ENCODE measurements around the gene SYT8.

The SYT8 gene

GRCh38 chr11:1861435-1862411 is 26.9 kb downstream of the SYT8 start:
- H2BK12ac ChIP-seq (ENCODE audit: low read length), result no peak overlapping the region
- no peaks in the 10 kb centered on the region for H3K36me3 ChIP-seq (ENCODE audit: control insufficient read depth in 1 of 2, insufficient read depth in 2 of 2, low read length in 2 of 2)
- H3K27ac ChIP-seq (ENCODE audit: low read depth, low read length), result no peak overlapping the region
- 100% methylated on average over 1 of the region's 4 CpGs for WGBS (ENCODE audit: extremely low coverage, insufficient coverage, insufficient read length)
- no peak overlapping the region for H4K91ac ChIP-seq (ENCODE audit: low read depth, low read length)
- no peak overlapping the region for H2BK120ac ChIP-seq (ENCODE audit: insufficient read depth, low read length, poor library complexity)
- no peaks in the 10 kb centered on the region for H3K79me2 ChIP-seq (ENCODE audit: control insufficient read depth, insufficient read depth, low read length, poor library complexity)
- no peak overlapping the region for H2AK5ac ChIP-seq (ENCODE audit: low read length)
- no peak overlapping the region for H2BK5ac ChIP-seq (ENCODE audit: low read depth, low read length, poor library complexity)
- H3K27me3 ChIP-seq (ENCODE audit: insufficient read depth, low read length), result no peaks in the 10 kb centered on the region
- peak in 1 of 2 donors; percentile 40 for DNase-seq
- no peak overlapping the region for H3K4me3 ChIP-seq (ENCODE audit: low read depth, low read length)
- no peak overlapping the region for H4K12ac ChIP-seq (ENCODE audit: low read depth, low read length)
- no peak overlapping the region for H2AFZ ChIP-seq (ENCODE audit: insufficient read depth, low read length, poor library complexity)
- H3K4ac ChIP-seq (ENCODE audit: low read depth, low read length), result no peak overlapping the region
- no peak overlapping the region for H4K8ac ChIP-seq (ENCODE audit: low read depth, low read length)
- H3K79me1 ChIP-seq (ENCODE audit: low read length), result peaks cover 3% of the 10 kb centered on the region
- H3K18ac ChIP-seq (ENCODE audit: low read length), result no peak overlapping the region
- H3K14ac ChIP-seq (ENCODE audit: low read length), result no peak overlapping the region
- H3K9ac ChIP-seq (ENCODE audit: low read length), result no peak overlapping the region
- H3K23ac ChIP-seq (ENCODE audit: low read length), result no peak overlapping the region
- no peak overlapping the region for H3K4me2 ChIP-seq (ENCODE audit: low read length)
- peaks cover 2% of the 10 kb centered on the region for H3K9me3 ChIP-seq (ENCODE audit: insufficient read depth, low read depth, low read length)
- H3K4me1 ChIP-seq (ENCODE audit: control insufficient read depth in 1 of 2, insufficient read depth in 2 of 2, low read length in 2 of 2), result peaks cover 13 to 14% of the 10 kb centered on the region in 2 experiments

GRCh38 chr11:1862588-1863351 is 28.0 kb downstream of the SYT8 start:
- no peak overlapping the region for H3K4me2 ChIP-seq (ENCODE audit: low read length)
- peak overlapping the region; percentile 20 for H2AK5ac ChIP-seq (ENCODE audit: low read length)
- WGBS (ENCODE audit: extremely low coverage, insufficient coverage, insufficient read length), result no CpG with 5 or more reads among the region's 14 CpGs

GRCh38 chr11:1863352-1864216 is 28.8 kb downstream of the SYT8 start:
- Histone ChIP-seq H4K91ac (ENCODE audit: low read depth, low read length) (no peak overlapping the region), H4K12ac (ENCODE audit: low read depth, low read length) (no peak overlapping the region), H3K79me1 (ENCODE audit: low read length) (peaks cover 3% of the 10 kb centered on the region), H2AK5ac (ENCODE audit: low read length) (peak overlapping the region; percentile 25), H3K4ac (ENCODE audit: low read depth, low read length) (no peak overlapping the region), H3K27ac (ENCODE audit: low read depth, low read length) (no peak overlapping the region), H2BK120ac (ENCODE audit: insufficient read depth, low read length, poor library complexity) (peak overlapping the region; percentile 15), H2BK5ac (ENCODE audit: low read depth, low read length, poor library complexity) (no peak overlapping the region), H3K79me2 (ENCODE audit: control insufficient read depth, insufficient read depth, low read length, poor library complexity) (no peaks in the 10 kb centered on the region), H2BK12ac (ENCODE audit: low read length) (peak overlapping the region; percentile 58), H3K14ac (ENCODE audit: low read length) (peak overlapping the region; percentile 29), H2AFZ (ENCODE audit: insufficient read depth, low read length, poor library complexity) (no peak overlapping the region), H3K36me3 (ENCODE audit: control insufficient read depth in 1 of 2, insufficient read depth in 2 of 2, low read length in 2 of 2) (no peaks in the 10 kb centered on the region), H3K9me3 (ENCODE audit: insufficient read depth, low read depth, low read length) (peaks cover 2% of the 10 kb centered on the region), H3K9ac (ENCODE audit: low read length) (no peak overlapping the region), H3K27me3 (ENCODE audit: insufficient read depth, low read length) (no peaks in the 10 kb centered on the region), H4K8ac (ENCODE audit: low read depth, low read length) (no peak overlapping the region), H3K18ac (ENCODE audit: low read length) (peak overlapping the region; percentile 32), H3K4me2 (ENCODE audit: low read length) (no peak overlapping the region), H3K23ac (ENCODE audit: low read length) (no peak overlapping the region), H3K4me3 (ENCODE audit: low read depth, low read length) (no peak overlapping the region), H3K4me1 (ENCODE audit: control insufficient read depth in 1 of 2, insufficient read depth in 2 of 2, low read length in 2 of 2) (peaks cover 13 to 14% of the 10 kb centered on the region in 2 experiments)
- WGBS (ENCODE audit: extremely low coverage, insufficient coverage, insufficient read length), result no CpG with 5 or more reads among the region's 27 CpGs
- DNase-seq, result peak; percentile 85 to 89

More at GRCh38 chr11:1862588-1863351, 28.0 kb downstream of the SYT8 start:
- Histone ChIP-seq H2BK120ac (ENCODE audit: insufficient read depth, low read length, poor library complexity) (no peak overlapping the region), H3K4me1 (ENCODE audit: control insufficient read depth in 1 of 2, insufficient read depth in 2 of 2, low read length in 2 of 2) (peaks cover 13 to 14% of the 10 kb centered on the region in 2 experiments), H2AFZ (ENCODE audit: insufficient read depth, low read length, poor library complexity) (no peak overlapping the region), H4K91ac (ENCODE audit: low read depth, low read length) (no peak overlapping the region), H3K79me2 (ENCODE audit: control insufficient read depth, insufficient read depth, low read length, poor library complexity) (no peaks in the 10 kb centered on the region), H3K79me1 (ENCODE audit: low read length) (peaks cover 3% of the 10 kb centered on the region), H3K9me3 (ENCODE audit: insufficient read depth, low read depth, low read length) (peaks cover 2% of the 10 kb centered on the region), H3K14ac (ENCODE audit: low read length) (peak overlapping the region; percentile 29), H3K9ac (ENCODE audit: low read length) (no peak overlapping the region), H3K27ac (ENCODE audit: low read depth, low read length) (no peak overlapping the region), H4K12ac (ENCODE audit: low read depth, low read length) (no peak overlapping the region), H2BK12ac (ENCODE audit: low read length) (peak overlapping the region; percentile 58), H4K8ac (ENCODE audit: low read depth, low read length) (no peak overlapping the region), H3K23ac (ENCODE audit: low read length) (no peak overlapping the region), H3K4me3 (ENCODE audit: low read depth, low read length) (no peak overlapping the region), H3K18ac (ENCODE audit: low read length) (peak overlapping the region; percentile 32), H2BK5ac (ENCODE audit: low read depth, low read length, poor library complexity) (no peak overlapping the region), H3K36me3 (ENCODE audit: control insufficient read depth in 1 of 2, insufficient read depth in 2 of 2, low read length in 2 of 2) (no peaks in the 10 kb centered on the region), H3K27me3 (ENCODE audit: insufficient read depth, low read length) (no peaks in the 10 kb centered on the region), H3K4ac (ENCODE audit: low read depth, low read length) (no peak overlapping the region)
- DNase-seq, result peak in 1 of 2 donors; percentile 28

- H3K4ac ChIP-seq (ENCODE audit: low read depth, low read length), result no peak overlapping the region
- H3K14ac ChIP-seq (ENCODE audit: low read length), result no peak overlapping the region
- H3K79me1 ChIP-seq (ENCODE audit: low read length), result peaks cover 3% of the 10 kb centered on the region
- peaks cover 13 to 14% of the 10 kb centered on the region in 2 experiments for H3K4me1 ChIP-seq (ENCODE audit: control insufficient read depth in 1 of 2, insufficient read depth in 2 of 2, low read length in 2 of 2)
- peak overlapping the region; percentile 87 for H2BK12ac ChIP-seq (ENCODE audit: low read length)
- H2AFZ ChIP-seq (ENCODE audit: insufficient read depth, low read length, poor library complexity), result no peak overlapping the region
- H3K18ac ChIP-seq (ENCODE audit: low read length), result no peak overlapping the region
- no peak overlapping the region for H4K12ac ChIP-seq (ENCODE audit: low read depth, low read length)
- no peak overlapping the region for H3K4me2 ChIP-seq (ENCODE audit: low read length)
- no peak overlapping the region for H2BK120ac ChIP-seq (ENCODE audit: insufficient read depth, low read length, poor library complexity)
- H3K9me3 ChIP-seq (ENCODE audit: insufficient read depth, low read depth, low read length), result peaks cover 2% of the 10 kb centered on the region
- H2BK5ac ChIP-seq (ENCODE audit: low read depth, low read length, poor library complexity), result no peak overlapping the region
- no peak overlapping the region for H3K27ac ChIP-seq (ENCODE audit: low read depth, low read length)
- WGBS (ENCODE audit: extremely low coverage, insufficient coverage, insufficient read length), result no CpG with 5 or more reads among the region's 18 CpGs
- H3K4me3 ChIP-seq (ENCODE audit: low read depth, low read length), result no peak overlapping the region
- DNase-seq, result no peak
- H2AK5ac ChIP-seq (ENCODE audit: low read length), result no peak overlapping the region
- no peak overlapping the region for H3K9ac ChIP-seq (ENCODE audit: low read length)
- no peak overlapping the region for H4K8ac ChIP-seq (ENCODE audit: low read depth, low read length)
- no peaks in the 10 kb centered on the region for H3K27me3 ChIP-seq (ENCODE audit: insufficient read depth, low read length)
- no peak overlapping the region for H3K23ac ChIP-seq (ENCODE audit: low read length)
- no peaks in the 10 kb centered on the region for H3K36me3 ChIP-seq (ENCODE audit: control insufficient read depth in 1 of 2, insufficient read depth in 2 of 2, low read length in 2 of 2)
- H3K79me2 ChIP-seq (ENCODE audit: control insufficient read depth, insufficient read depth, low read length, poor library complexity), result no peaks in the 10 kb centered on the region
- no peak overlapping the region for H4K91ac ChIP-seq (ENCODE audit: low read depth, low read length)
Measured at GRCh38 chr11:1864231-1864630, 29.4 kb downstream of the SYT8 start.
